Amygdala (tissue), 56 donors: ENCODE data around the gene VOPP1.

Experiments used
- DNase-seq, 56 donors: peaks; one replicate each; lab custom pipeline; 2025; lab: John Stamatoyannopoulos, UW

The VOPP1 gene

GRCh38 chr7:55448526-55448925, 123.8 kb downstream of the VOPP1 start:
- no peak for DNase-seq

- DNase-seq = no peak
These were observed 127.5 kb downstream of the VOPP1 start for GRCh38 chr7:55444786-55445185.

- peak in 2 of 56 donors; percentile 38 to 43 for DNase-seq
These were observed 130.4 kb downstream of the VOPP1 start for GRCh38 chr7:55441774-55442522.

- no peak for DNase-seq
These were observed 131.3 kb downstream of the VOPP1 start for GRCh38 chr7:55441002-55441401.

- no peak for DNase-seq
These were observed 132.1 kb downstream of the VOPP1 start for GRCh38 chr7:55440040-55440690.

- peak in 29 of 56 donors; percentile 19 to 82 (median 44) for DNase-seq
These were observed 132.7 kb downstream of the VOPP1 start for GRCh38 chr7:55439627-55440026.

GRCh38 chr7:55438757-55439525, 133.4 kb downstream of the VOPP1 start:
- no peak for DNase-seq

- no peak for DNase-seq
These were observed 134.1 kb downstream of the VOPP1 start for GRCh38 chr7:55438085-55438756.

GRCh38 chr7:55437375-55437774, 134.9 kb downstream of the VOPP1 start:
- no peak for DNase-seq

- no peak for DNase-seq
These were observed 135.8 kb downstream of the VOPP1 start for GRCh38 chr7:55436457-55436856.

- no peak for DNase-seq
These were observed 136.8 kb downstream of the VOPP1 start for GRCh38 chr7:55435466-55435865.

- DNase-seq = no peak
These were observed 139.1 kb downstream of the VOPP1 start for GRCh38 chr7:55432939-55433784.

GRCh38 chr7:55432506-55432905, 139.8 kb downstream of the VOPP1 start:
- DNase-seq = no peak

- no peak for DNase-seq
These were observed 140.4 kb downstream of the VOPP1 start for GRCh38 chr7:55431898-55432297.

GRCh38 chr7:55429835-55430499, 142.3 kb downstream of the VOPP1 start:
- DNase-seq = no peak

GRCh38 chr7:55427800-55428199, 144.5 kb downstream of the VOPP1 start:
- DNase-seq = no peak

- DNase-seq = no peak
These were observed 145.0 kb downstream of the VOPP1 start for GRCh38 chr7:55427342-55427741.

- DNase-seq = no peak
These were observed 145.6 kb downstream of the VOPP1 start for GRCh38 chr7:55426676-55427075.

GRCh38 chr7:55425141-55425752, 147.1 kb downstream of the VOPP1 start:
- DNase-seq = no peak
